CD1c-positive myeloid dendritic cell (primary cell): ENCODE data around the gene ATF7IP.

Source experiments
- DNase-seq: peaks from one replicate; pipeline ENCODE4 v3.0.0-alpha.2; 2016; ENCODE audit errors: extremely low spot score

Gene ATF7IP

DNA sequence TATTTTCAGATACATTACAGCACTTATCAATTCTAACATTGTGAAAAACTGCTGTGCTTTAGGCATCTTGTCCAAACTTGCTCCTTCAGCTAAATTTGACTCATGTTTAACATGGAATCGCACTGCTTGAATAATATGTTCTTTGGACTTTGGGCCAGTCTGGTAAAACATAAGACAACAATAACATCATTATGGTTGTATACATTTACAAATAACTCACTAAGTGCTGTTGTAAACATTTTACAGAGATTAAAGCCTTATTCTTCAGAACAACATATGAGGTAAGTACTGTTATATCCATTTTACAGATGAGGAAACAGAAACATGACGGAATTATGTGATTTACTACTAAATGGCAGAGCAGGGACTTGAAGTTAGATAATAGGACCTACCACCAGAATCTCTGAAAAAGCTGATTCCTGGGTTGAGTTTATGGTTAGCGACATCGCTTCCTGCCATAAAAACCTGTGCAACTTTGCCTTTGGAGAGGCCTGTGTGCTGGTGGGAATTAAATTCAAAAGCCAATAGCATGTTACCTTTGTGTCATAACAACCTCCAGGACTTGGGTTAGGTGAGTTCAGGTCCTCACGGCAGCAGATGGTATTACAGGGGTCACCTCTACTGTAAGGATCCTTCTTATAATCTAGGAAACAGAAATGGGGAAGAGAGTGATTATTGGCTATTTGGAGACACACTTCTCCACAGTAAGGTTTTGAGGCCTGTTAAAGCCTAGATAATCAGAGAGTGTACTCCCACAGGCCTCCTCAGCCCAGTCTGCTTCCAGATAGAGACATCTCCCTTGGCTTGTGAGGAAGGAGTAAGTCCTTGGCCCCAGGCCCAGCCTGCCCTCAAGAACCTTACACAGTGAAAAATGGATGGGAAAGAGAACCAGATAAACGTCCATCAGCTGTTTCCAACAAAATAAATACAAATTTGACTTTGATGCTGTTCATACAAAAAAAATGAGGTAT, 140.4 kb downstream of the ATF7IP start:
- DNase-seq: no peak

DNA sequence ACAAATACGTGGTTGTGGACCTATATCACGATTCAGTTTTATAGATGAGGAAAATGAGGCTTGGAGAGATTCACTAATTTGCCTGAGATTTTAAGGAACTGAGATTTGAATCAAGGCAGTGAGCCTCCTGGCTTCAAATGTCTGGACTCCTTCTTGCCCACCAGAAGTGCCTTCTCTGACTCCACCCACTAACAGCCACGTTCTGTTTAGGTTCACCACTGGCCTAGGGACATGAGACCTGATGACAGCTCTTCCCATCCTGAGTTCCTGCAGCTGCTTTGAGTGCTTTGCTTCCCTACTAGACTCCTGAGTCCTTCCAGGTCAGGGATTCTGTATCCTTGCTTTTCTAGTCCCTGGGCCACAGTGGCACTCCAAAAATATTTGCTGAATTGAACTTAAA, 145.1 kb downstream of the ATF7IP start:
- peak; percentile 6 for DNase-seq

DNA sequence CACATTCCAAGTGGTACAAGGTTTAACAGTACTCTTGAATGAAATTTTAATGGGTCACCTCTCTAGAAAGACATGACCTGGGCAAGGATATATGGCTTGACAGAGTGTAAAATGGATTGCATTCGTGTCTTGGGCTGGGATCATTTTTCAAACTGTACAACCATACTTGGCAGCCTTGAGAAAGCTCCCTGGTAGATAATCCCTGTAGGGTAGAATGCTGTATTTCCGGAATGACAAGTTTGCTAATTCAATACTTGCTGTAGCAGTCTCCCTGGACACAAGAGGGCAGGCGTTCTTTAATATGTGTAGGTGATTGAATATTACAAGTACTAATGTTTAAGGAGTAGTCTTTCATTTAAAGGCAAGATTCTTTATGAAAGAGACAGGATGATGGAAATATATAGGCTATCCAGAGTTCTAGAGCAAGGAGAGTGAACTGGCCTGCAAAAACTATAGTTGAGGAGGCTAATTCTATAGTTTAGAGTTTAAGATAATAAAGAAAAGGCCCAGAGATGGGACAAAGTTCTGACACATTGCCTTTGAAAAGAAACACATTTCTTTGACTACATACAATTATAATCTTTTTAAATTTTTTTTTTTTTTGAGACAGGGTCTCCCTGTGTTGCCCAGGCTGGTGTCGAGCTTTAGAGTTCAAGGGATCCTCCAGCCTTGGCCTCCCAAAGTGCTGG, 148.8 kb downstream of the ATF7IP start:
- DNase-seq: peak; percentile 18

DNA sequence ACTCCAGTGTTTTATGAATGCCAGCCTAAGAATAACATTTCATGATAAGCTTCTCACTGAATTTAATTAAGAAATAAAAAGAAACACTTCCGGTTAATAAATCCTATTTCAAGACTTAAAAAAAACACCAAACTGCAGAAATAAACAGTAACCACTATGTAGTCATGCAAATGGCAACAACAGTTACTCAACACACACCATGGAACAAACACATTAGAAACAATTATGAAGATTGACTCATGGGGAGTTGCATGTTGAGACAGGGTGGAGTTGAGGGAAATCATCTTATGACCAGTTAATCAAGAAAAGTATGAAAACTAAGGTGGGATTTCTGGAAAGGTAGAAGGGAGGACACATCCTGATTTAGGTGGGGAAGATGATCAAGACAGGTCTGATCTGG, 149.5 kb downstream of the ATF7IP start:
- DNase-seq: no peak

DNA sequence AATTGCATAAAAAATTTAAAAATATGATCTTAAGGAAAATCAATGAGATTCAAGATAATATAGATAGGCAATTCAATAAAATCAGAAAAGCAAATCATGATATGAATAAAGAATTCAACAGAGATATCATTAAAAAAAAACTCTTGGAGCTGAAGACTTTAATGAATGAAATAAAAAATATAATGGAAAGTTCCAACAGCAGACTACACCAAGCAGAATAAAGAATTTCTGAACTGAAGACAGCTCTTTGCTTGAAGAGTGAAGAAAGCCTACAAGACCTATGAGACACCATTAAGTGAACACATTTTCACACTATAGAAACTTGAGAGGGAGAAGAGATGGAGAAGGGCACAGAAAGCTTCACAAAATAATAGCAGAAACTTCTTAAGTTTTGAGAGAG, 156.3 kb downstream of the ATF7IP start:
- DNase-seq: no peak

DNA sequence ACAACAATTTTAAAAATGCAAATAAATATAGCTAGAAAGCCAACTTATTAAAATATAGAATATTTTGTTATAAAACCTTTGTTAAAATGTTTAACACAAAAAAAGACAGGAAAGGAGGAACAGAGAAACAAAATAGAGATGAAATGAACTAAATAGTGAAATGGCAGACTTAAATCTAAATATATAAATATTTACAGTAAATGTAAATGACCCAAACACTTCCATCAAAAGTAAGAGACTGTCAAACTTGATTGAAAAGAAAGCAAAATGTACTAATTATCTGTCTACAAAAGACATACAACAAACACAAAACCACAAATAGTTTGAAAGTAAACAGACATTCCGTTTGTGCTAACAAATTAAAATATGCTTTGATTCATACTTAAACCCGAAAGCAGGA, 160.5 kb downstream of the ATF7IP start:
- no peak for DNase-seq

DNA sequence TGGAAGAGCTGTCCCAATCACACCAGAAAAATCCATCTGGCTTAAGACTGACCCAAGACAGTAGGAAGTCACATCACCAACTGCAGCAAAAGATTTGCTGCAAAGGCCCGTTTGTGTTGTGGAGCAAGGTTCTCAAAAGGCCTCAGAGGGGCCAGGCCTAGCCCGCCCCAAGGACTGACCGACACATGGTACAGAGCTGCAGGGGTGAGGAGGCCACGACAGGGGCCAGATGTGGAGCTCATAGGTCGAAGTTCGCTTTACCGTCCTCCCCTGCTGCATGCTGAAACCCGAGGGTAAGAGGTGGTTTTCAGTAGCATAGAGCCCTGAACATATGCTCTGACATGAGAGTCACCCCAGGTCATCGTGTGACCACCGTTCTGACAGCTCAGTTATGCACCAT, 166.7 kb downstream of the ATF7IP start:
- no peak for DNase-seq

DNA sequence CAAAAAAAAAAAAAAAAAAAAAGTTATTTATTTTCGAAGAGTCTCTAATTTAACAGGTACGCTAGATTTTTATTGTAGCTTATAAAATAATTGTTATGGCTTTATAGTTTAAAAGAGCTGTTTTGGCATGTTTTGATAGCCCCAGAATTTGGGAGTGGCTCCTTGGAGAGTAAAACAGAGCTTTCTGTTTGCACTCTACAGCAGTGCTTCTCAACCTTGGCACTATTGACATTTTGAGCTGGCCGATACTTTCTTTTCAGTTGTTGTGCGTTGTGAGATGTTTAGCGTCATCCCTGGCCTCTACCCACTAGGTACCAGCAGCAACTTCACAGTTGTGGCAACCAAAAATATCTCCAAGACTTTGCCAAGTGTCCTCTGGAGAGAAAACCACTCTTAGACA, 171.6 kb downstream of the ATF7IP start:
- no peak for DNase-seq

DNA sequence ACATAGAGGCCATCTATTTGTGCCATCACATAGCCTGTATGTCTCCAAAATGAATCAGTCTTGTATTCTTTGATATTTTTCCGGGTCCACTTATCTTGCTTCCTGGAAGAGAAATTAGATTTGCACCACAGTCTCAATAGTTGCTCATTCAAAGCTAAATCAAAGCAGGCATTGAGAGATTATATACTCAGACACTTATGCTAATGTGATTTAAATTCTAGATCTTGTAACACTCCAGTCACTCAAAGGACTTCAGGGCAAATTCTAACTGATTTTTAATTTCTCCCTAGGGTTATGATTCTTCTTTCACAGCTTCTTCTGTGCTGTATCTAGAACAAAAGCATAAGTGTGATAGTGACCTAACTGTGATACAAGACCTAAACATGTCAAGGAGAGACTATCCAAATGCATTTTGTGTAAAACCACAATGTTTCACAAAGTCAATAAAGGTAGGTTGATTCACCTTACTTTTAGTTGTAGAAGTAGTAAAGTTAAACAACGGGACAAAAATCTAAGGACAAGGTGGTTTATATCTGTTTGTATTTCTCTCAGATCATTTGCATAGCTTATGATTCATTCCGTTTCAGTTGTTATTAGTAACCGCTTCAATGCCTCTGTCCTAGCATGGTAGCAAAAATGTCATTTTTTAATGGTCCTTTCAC, 175.4 kb downstream of the ATF7IP start:
- DNase-seq: no peak

DNA sequence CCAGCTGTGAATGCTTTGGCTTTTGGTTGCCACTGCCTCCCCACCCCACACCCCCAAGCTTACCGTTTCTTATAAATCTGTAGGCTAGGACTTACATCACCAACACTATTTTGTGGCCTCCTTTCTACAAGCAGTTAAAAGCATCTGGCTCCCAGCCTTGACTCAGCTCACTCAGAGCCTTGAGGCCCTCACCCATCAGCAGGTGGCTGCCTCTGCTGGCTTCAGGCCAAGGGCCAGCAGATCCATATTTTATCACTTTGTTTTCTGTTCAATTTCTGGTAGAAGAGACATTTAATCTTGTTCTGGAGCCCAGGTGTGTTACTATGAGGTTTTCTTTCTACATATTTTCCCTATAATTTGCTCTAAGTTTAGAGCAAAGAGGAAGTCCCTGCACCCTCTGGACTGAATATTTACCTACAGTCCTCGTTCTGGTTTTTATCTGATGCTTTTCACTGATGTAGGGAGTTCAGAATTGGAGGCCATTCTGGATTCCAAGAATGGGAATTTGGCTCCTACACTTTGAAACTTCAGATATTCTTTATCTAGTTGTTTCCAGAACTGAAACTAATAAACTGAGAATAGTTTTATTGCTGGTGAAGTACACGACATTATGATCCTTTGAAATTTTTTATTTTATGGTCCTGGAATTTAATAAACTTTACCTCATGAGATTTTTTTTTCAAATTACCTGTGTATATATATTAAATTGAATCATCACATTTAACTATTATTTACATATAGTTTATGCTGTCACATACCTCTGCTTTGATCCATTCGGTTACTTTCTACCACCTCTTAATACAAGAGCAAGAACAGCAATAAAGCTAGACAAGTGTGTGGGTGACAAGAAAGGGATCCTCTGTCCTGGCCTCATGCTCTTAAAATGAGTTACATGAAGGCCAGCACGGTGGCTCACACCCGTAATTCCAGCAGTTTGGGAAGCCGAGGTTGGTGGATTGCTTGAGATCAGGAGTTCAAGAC, 180.0 kb downstream of the ATF7IP start:
- no peak for DNase-seq

DNA sequence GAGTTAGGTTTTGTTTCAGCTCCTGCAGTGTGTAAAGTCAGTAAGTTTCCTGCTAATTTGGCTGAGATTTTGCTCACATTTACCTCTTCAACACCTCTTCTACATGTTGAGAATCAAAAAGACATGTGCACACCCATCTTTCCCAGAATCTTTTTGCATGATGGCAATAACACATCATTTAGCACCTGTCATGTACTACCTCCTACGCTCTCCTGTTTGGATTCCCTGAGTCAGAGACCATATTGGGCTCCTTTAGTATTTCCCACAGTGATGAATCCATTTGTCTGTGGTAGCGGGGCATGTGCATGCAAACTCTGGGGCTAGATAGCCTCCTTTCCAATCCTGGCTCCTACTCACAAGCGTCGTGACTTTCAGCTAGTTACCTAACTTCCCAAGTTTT, 182.1 kb downstream of the ATF7IP start:
- DNase-seq: no peak

DNA sequence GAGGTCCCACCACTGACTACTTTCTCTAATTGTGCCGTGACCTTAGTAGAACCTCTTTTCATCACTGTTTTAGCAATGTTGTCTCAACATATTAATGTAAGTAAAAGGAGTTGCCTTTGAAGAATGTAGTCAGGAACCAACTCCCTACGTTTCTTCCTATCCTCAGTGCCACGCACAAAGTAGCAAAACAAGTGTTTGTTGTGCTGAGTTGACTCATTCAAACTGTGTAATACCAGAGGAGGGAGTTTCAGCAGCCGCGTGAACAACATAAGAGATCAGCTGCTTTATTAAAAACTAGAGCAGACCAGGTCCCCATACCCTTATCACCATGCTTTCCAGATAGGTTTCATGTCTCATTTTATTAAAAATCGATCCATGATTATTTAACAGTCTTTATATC, 183.1 kb downstream of the ATF7IP start:
- DNase-seq: no peak
